Measurements from ENCODE around the gene NFKB1.
"Not testable (repeated sequence)": the region's sequence is repeated elsewhere in the genome, so short reads cannot be mapped to it uniquely, and the experiment has no call there.

NFKB1 gene

GRCh38 chr4:102610476-102610875 is 109.3 kb downstream of the NFKB1 start:
- DNase-seq (ENCODE audit: low read depth, low spot score), result no peak

GRCh38 chr4:102612210-102612609 is 111.1 kb downstream of the NFKB1 start:
- DNase-seq (ENCODE audit: low read depth, low spot score), result no peak
- no peak overlapping the region for H3K4me3 ChIP-seq (ENCODE audit: low read length)

More at GRCh38 chr4:102610476-102610875, 109.3 kb downstream of the NFKB1 start:
- no peak overlapping the region for H3K4me3 ChIP-seq (ENCODE audit: low read length)

GRCh38 chr4:102612824-102613366 is 111.7 kb downstream of the NFKB1 start:
- peak; percentile 72 for DNase-seq (ENCODE audit: low read depth, low spot score)
- H3K4me3 ChIP-seq (ENCODE audit: low read length), result no peak overlapping the region

GRCh38 chr4:102614801-102615200 is 113.6 kb downstream of the NFKB1 start:
- no peak overlapping the region for H3K4me3 ChIP-seq (ENCODE audit: low read length)
- DNase-seq (ENCODE audit: low read depth, low spot score), result no peak

- DNase-seq (ENCODE audit: low read depth, low spot score), result peak; percentile 95
- no peak overlapping the region for H3K4me3 ChIP-seq (ENCODE audit: low read length)
Observed at GRCh38 chr4:102616636-102617035, 115.5 kb downstream of the NFKB1 start.

- H3K4me3 ChIP-seq (ENCODE audit: low read length); DNase-seq (ENCODE audit: low read depth, low spot score): not testable (repeated sequence)
Observed at GRCh38 chr4:102619021-102619420, 117.9 kb downstream of the NFKB1 start.

- not testable (repeated sequence) for H3K4me3 ChIP-seq (ENCODE audit: low read length); DNase-seq (ENCODE audit: low read depth, low spot score)
Observed at GRCh38 chr4:102619776-102620631, 118.8 kb downstream of the NFKB1 start.

GRCh38 chr4:102620697-102621497 is 119.7 kb downstream of the NFKB1 start:
- peak; percentile 55 for DNase-seq (ENCODE audit: low read depth, low spot score)
- H3K4me3 ChIP-seq (ENCODE audit: low read length), result no peak overlapping the region

- no peak for DNase-seq (ENCODE audit: low read depth, low spot score)
- H3K4me3 ChIP-seq (ENCODE audit: low read length), result no peak overlapping the region
Observed at GRCh38 chr4:102623622-102624021, 122.5 kb downstream of the NFKB1 start.

GRCh38 chr4:102624505-102624904 is 123.3 kb downstream of the NFKB1 start:
- H3K4me3 ChIP-seq (ENCODE audit: low read length), result no peak overlapping the region
- DNase-seq (ENCODE audit: low read depth, low spot score), result no peak

- no peak overlapping the region for H3K4me3 ChIP-seq (ENCODE audit: low read length)
- DNase-seq (ENCODE audit: low read depth, low spot score), result peak; percentile 72
Observed at GRCh38 chr4:102625232-102625930, 124.2 kb downstream of the NFKB1 start.

- no peak for DNase-seq (ENCODE audit: low read depth, low spot score)
- H3K4me3 ChIP-seq (ENCODE audit: low read length), result no peak overlapping the region
Observed at GRCh38 chr4:102627831-102628523, 126.8 kb downstream of the NFKB1 start.

GRCh38 chr4:102629673-102630072 is 128.5 kb downstream of the NFKB1 start:
- no peak for DNase-seq (ENCODE audit: low read depth, low spot score)
- no peak overlapping the region for H3K4me3 ChIP-seq (ENCODE audit: low read length)

- H3K4me3 ChIP-seq (ENCODE audit: low read length), result no peak overlapping the region
- DNase-seq (ENCODE audit: low read depth, low spot score), result no peak
Observed at GRCh38 chr4:102631616-102632015, 130.5 kb downstream of the NFKB1 start.

- H3K4me3 ChIP-seq (ENCODE audit: low read length), result no peak overlapping the region
- DNase-seq (ENCODE audit: low read depth, low spot score), result no peak
Observed at GRCh38 chr4:102632241-102633065, 131.3 kb downstream of the NFKB1 start.

- H3K4me3 ChIP-seq (ENCODE audit: low read length), result no peak overlapping the region
- no peak for DNase-seq (ENCODE audit: low read depth, low spot score)
Observed at GRCh38 chr4:102633100-102633499, 131.9 kb downstream of the NFKB1 start.

- no peak for DNase-seq (ENCODE audit: low read depth, low spot score)
Observed at GRCh38 chr4:102637391-102637790, 136.2 kb downstream of the NFKB1 start.

GRCh38 chr4:102638621-102639020 is 137.5 kb downstream of the NFKB1 start:
- no peak overlapping the region for H3K4me3 ChIP-seq (ENCODE audit: low read length)
- no peak for DNase-seq (ENCODE audit: low read depth, low spot score)

More at GRCh38 chr4:102637391-102637790, 136.2 kb downstream of the NFKB1 start:
- H3K4me3 ChIP-seq (ENCODE audit: low read length), result no peak overlapping the region
